Breast epithelium (tissue), 4 donors: ENCODE results near the gene BRIP1. TPM values are rescaled to one million over a fixed set of nuclear protein-coding genes. Genes with fewer than 3 reads are reported as not detected.

Experiments used
- DNase-seq, 2 donors: peaks; one replicate each; pipeline ENCODE4 v3.0.0-alpha.2; 2019; ENCODE audit warnings: low spot score in 2 of 2
- H3K27ac ChIP-seq, 2 donors: fragments of 200-600 bp; sonication (generic) in 1 of 2; one replicate each; pipeline ENCODE4 v1.5.1; 2016 to 2019; ENCODE audit warnings: mild to moderate bottlenecking in 1 of 2
- H3K27me3 ChIP-seq, 2 donors: fragments of 200-600 bp; sonication (generic) in 1 of 2; one replicate each; pipeline versions ENCODE4 v1.5.1 to v1.6.0; 2017 to 2019; ENCODE audit warnings: control low read depth in 1 of 2, mild to moderate bottlenecking in 1 of 2
- H3K36me3 ChIP-seq: fragments of 200-600 bp; one replicate; pipeline ENCODE4 v1.5.1; 2019
- H3K4me1 ChIP-seq, 2 donors: fragments of 200-600 bp; sonication (generic); one replicate each; pipeline ENCODE4 v1.5.1; 2016 to 2019; ENCODE audit warnings: control low read depth in 1 of 2
- H3K4me3 ChIP-seq, 3 donors: fragments of 200-600 bp; sonication (generic); 1 replicate in 2 of 3; 2 replicates in 1 of 3; pipeline ENCODE4 v1.5.1; 2016 to 2019; ENCODE audit warnings: mild to moderate bottlenecking in 3 of 3, moderate library complexity in 2 of 3
- H3K9me3 ChIP-seq, 2 donors: fragments of 200-600 bp; sonication (generic) in 1 of 2; one replicate each; pipeline ENCODE4 v1.5.1; 2016 to 2019; ENCODE audit warnings: control low read depth in 1 of 2
- CTCF ChIP-seq, 3 donors: fragments of 450-650 bp; IDR thresholded peaks; one replicate each; pipeline ENCODE4 v1.5.1; 2016 to 2017; ENCODE audit warnings: antibody characterized with exemption in 3 of 3, mild to moderate bottlenecking in 3 of 3, moderate library complexity in 3 of 3
- POLR2A ChIP-seq: fragments of 450-650 bp; IDR thresholded peaks from one replicate; pipeline ENCODE4 v1.6.1; 2016; ENCODE audit warnings: antibody characterized with exemption, mild to moderate bottlenecking, moderate library complexity
- POLR2AphosphoS5 ChIP-seq, 3 donors: sonication (generic); formaldehyde crosslinking; IDR thresholded peaks; one replicate each; pipeline ENCODE4 v1.6.1; 2017; ENCODE audit warnings: antibody characterized with exemption in 3 of 3
- intact Hi-C: fragments of 100-400 bp; cut with DNase I; formaldehyde crosslinking; loops from one replicate; pipeline ENCODE4 v1.15.1; 2023; ENCODE audit warnings: low total_unique reads
- total RNA-seq, 3 donors: library from RNA; depleted of rRNA; stranded (reverse); fragments of >200 nt; gene quantifications; one replicate each; pipeline ENCODE4 v1.1.0, GENCODE V29; 2016

Gene BRIP1
- total RNA-seq, 3 donors from 2014 or later: 0.33 to 1.0 (median 0.48) TPM

- intact Hi-C loops: no loop called here
- Histone ChIP-seq H3K36me3 (no peaks in the 10 kb centered on the region), H3K27ac (no peak overlapping the region), H3K4me3 (no peak overlapping the region), H3K9me3 (peaks cover 0 to 9% of the 10 kb centered on the region in 2 donors), H3K27me3 (no peaks in the 10 kb centered on the region), H3K4me1 (no peaks in the 10 kb centered on the region)
- DNase-seq: no peak
- no peak for TF ChIP-seq POLR2AphosphoS5 (IDR thresholded peaks at IDR 0.05)
- TF ChIP-seq CTCF (IDR thresholded peaks at IDR 0.05): no peak
- TF ChIP-seq POLR2A: no peak
Observed at GRCh38 chr17:61658183-61658582, 205.1 kb downstream of the BRIP1 start.

DNA sequence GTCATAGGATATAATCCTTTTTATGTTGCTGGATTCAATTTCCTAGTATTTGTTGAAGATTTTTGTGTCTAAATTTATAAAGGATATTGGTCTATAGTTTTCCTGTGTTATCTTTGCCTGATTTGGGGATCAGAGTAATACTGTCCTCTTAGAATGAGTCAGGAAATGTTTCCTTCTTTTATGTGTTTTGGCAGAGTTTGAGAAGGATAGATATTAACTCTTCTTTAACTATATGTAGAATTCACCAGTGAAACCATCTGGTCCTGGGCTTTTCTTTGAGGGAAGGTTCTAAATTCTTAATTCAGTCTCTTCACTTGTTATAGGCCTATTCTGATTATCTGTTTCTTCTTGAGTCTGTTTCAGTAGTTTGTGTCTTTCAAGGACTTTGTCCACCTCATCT, 206.0 kb downstream of the BRIP1 start:
- TF ChIP-seq CTCF (IDR thresholded peaks at IDR 0.05) (no peak), POLR2A (no peak), POLR2AphosphoS5 (IDR thresholded peaks at IDR 0.05) (no peak)
- Histone ChIP-seq H3K36me3 (no peaks in the 10 kb centered on the region), H3K27me3 (no peaks in the 10 kb centered on the region), H3K4me3 (no peak overlapping the region), H3K27ac (no peak overlapping the region), H3K9me3 (peaks cover 3 to 9% of the 10 kb centered on the region in 2 donors), H3K4me1 (no peaks in the 10 kb centered on the region)
- no peak for DNase-seq
- intact Hi-C loops: no loop called here

DNA sequence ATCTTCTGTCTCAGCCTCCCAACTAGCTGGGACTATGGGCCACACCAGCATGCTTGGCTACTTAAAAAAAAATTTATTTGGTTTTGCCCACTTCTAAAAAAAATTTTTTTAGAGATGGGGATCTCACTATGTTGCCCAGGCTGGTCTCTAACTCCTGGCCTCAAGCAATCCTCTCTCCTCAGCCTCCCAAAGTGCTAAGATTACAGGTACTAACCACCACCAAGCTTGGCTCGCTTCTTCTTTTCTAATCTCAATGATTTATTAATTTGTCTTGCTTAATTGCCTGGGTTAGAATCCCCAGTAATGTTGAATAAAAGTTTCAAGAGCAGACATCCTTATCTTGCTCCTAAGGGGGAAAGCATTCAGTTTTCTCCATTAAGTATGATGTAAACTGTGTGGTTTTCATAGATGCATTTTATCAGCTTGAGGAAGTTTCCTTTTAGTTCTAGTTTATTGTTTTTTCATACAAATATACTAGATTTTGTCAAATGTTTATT, 206.6 kb downstream of the BRIP1 start:
- no peak for DNase-seq
- H3K4me3 ChIP-seq: no peak overlapping the region
- H3K9me3 ChIP-seq: peaks cover 8 to 9% of the 10 kb centered on the region in 2 donors
- no peaks in the 10 kb centered on the region for H3K4me1 ChIP-seq
- intact Hi-C loops: no loop called here
- no peaks in the 10 kb centered on the region for H3K36me3 ChIP-seq
- no peak overlapping the region for H3K27ac ChIP-seq
- TF ChIP-seq CTCF (IDR thresholded peaks at IDR 0.05) (no peak), POLR2AphosphoS5 (IDR thresholded peaks at IDR 0.05) (no peak), POLR2A (no peak)
- no peaks in the 10 kb centered on the region for H3K27me3 ChIP-seq

DNA sequence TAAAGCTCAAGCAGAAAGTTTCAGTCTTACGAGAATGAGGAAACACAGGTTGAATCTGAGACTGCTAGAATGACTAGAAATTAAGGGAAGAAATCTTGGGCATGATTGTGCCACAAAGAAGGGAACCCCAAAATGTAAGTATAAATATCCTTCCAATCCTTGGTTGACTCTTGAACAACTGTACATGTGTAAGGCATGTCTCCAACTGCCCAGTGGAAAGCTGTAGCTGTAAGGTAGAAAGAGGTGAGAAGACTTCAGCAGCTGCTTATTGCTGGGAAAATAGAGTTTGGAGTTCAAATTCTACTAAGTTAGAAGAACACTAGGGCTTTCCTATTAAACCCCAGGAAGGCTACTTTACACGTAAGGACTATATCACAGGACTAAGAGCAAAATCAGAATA, 212.6 kb downstream of the BRIP1 start:
- TF ChIP-seq POLR2A (no peak), CTCF (IDR thresholded peaks at IDR 0.05) (no peak), POLR2AphosphoS5 (IDR thresholded peaks at IDR 0.05) (no peak)
- no peak overlapping the region for H3K4me3 ChIP-seq
- intact Hi-C loops: no loop called here

DNA sequence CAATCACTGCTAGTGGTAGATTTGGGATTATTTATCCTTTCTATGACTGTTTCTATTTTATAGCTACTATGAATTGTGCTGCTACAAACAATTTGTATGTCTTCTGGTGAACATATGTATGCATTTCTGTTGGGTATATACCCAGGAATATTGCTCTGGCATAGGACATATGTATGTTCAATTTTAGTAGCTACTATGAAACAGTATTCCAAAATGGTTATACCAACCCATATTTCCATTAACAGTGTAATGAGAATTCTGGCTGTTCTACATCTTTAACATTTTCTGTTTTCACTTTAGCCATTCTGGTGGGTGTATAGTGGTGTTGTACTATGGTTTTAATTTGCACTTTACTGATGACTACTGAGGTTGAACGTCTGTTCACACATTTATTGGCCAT, 214.7 kb downstream of the BRIP1 start:
- no peak for DNase-seq
- H3K4me3 ChIP-seq: no peak overlapping the region

More for the DNA sequence above, 212.6 kb downstream of the BRIP1 start:
- Histone ChIP-seq H3K9me3 (peaks cover 12 to 31% of the 10 kb centered on the region in 2 donors), H3K36me3 (no peaks in the 10 kb centered on the region), H3K27ac (no peak overlapping the region), H3K4me1 (no peaks in the 10 kb centered on the region), H3K27me3 (no peaks in the 10 kb centered on the region)
- DNase-seq: no peak

More for the DNA sequence above, 214.7 kb downstream of the BRIP1 start:
- no peak overlapping the region for H3K27ac ChIP-seq
- no peaks in the 10 kb centered on the region for H3K4me1 ChIP-seq
- intact Hi-C loops: no loop called here
- H3K9me3 ChIP-seq: peaks cover 12 to 23% of the 10 kb centered on the region in 2 donors
- H3K27me3 ChIP-seq: no peaks in the 10 kb centered on the region
- no peaks in the 10 kb centered on the region for H3K36me3 ChIP-seq
- TF ChIP-seq POLR2A (no peak), POLR2AphosphoS5 (IDR thresholded peaks at IDR 0.05) (no peak), CTCF (IDR thresholded peaks at IDR 0.05) (no peak)
